Activated T-helper 1 cell treated with anti-CD3 and anti-CD28 coated beads, Interleukin-12 subunit alpha, Interleukin-12 subunit beta, Interleukin-2, Interleukin-4 antibody, amounts not matched to agents 30 ng/mL and 10 ng/mL and 1 ng/mL, durations not matched to agents 14 hours and 24 hours and 36 hours (primary cell): Measurements from ENCODE around the gene RXRA. TPM values are rescaled to one million over a fixed set of nuclear protein-coding genes. Genes with fewer than 3 reads are reported as not detected.

ENCODE experiments used
- DNase-seq: peaks from one replicate; pipeline ENCODE4 v3.0.0; 2021; ENCODE audit warnings: low spot score
- H3K27ac Mint-ChIP-seq: one replicate; pipeline ENCODE4 v1.8.0; 2021; ENCODE audit warnings: mild to moderate bottlenecking, mixed read lengths
- H3K27me3 Mint-ChIP-seq: one replicate; pipeline ENCODE4 v1.8.0; 2022; ENCODE audit warnings: mild to moderate bottlenecking, moderate library complexity, mixed read lengths; ENCODE audit not compliant: insufficient read depth
- H3K36me3 Mint-ChIP-seq: one replicate; pipeline ENCODE4 v1.8.0; 2021; ENCODE audit warnings: low read depth, mixed read lengths
- H3K4me1 Mint-ChIP-seq: one replicate; pipeline ENCODE4 v1.8.0; 2021; ENCODE audit warnings: low read depth, mixed read lengths
- H3K4me3 Mint-ChIP-seq: one replicate; pipeline ENCODE4 v1.8.0; 2021; ENCODE audit warnings: mild to moderate bottlenecking, moderate library complexity, mixed read lengths
- H3K9me3 Mint-ChIP-seq: one replicate; pipeline ENCODE4 v1.8.0; 2021; ENCODE audit warnings: mixed read lengths
- intact Hi-C: fragments of 100-400 bp; cut with micrococcal nuclease; formaldehyde crosslinking; loops from one replicate; pipeline ENCODE4 v1.15.1; 2024
- total RNA-seq: library from RNA; stranded (reverse); gene quantifications from 2 replicates; pipeline ENCODE4 v1.2.3, GENCODE V29; 2022

RXRA gene
- total RNA-seq, 1 donor from 2014 or later = 0.91 TPM

GRCh38 chr9:134335486-134336220 is 9.4 kb downstream of the RXRA start:
- Mint-ChIP-seq H3K4me3 (no peak overlapping the region), H3K36me3 (no peaks in the 10 kb centered on the region), H3K4me1 (no peaks in the 10 kb centered on the region), H3K27ac (no peak overlapping the region), H3K27me3 (peaks cover 2% of the 10 kb centered on the region), H3K9me3 (no peaks in the 10 kb centered on the region)
- no peak for DNase-seq
- intact Hi-C loops = no loop called here

- Mint-ChIP-seq H3K27ac (no peak overlapping the region), H3K4me3 (no peak overlapping the region), H3K36me3 (no peaks in the 10 kb centered on the region), H3K9me3 (no peaks in the 10 kb centered on the region), H3K4me1 (no peaks in the 10 kb centered on the region), H3K27me3 (peaks cover 2% of the 10 kb centered on the region)
- intact Hi-C loops = no loop called here
- DNase-seq = no peak
These were observed 10.0 kb downstream of the RXRA start for GRCh38 chr9:134336228-134336627.

GRCh38 chr9:134336924-134337323 is 10.7 kb downstream of the RXRA start:
- no peaks in the 10 kb centered on the region for H3K36me3 Mint-ChIP-seq
- DNase-seq = no peak
- intact Hi-C loops = no loop called here
- H3K27me3 Mint-ChIP-seq = peaks cover 2% of the 10 kb centered on the region
- no peak overlapping the region for H3K27ac Mint-ChIP-seq
- no peaks in the 10 kb centered on the region for H3K9me3 Mint-ChIP-seq
- H3K4me3 Mint-ChIP-seq = no peak overlapping the region
- H3K4me1 Mint-ChIP-seq = no peaks in the 10 kb centered on the region

GRCh38 chr9:134337469-134337868 is 11.2 kb downstream of the RXRA start:
- Mint-ChIP-seq H3K9me3 (no peaks in the 10 kb centered on the region), H3K27ac (no peak overlapping the region), H3K27me3 (peaks cover 2% of the 10 kb centered on the region), H3K4me3 (no peak overlapping the region), H3K4me1 (no peaks in the 10 kb centered on the region), H3K36me3 (no peaks in the 10 kb centered on the region)
- DNase-seq = no peak
- intact Hi-C loops = no loop called here

GRCh38 chr9:134338394-134339182 is 12.3 kb downstream of the RXRA start:
- no peak for DNase-seq
- Mint-ChIP-seq H3K36me3 (no peaks in the 10 kb centered on the region), H3K27me3 (peaks cover 2% of the 10 kb centered on the region), H3K9me3 (no peaks in the 10 kb centered on the region), H3K4me1 (no peaks in the 10 kb centered on the region), H3K27ac (no peak overlapping the region), H3K4me3 (no peak overlapping the region)
- intact Hi-C loops = no loop called here

GRCh38 chr9:134339183-134339806 is 13.0 kb downstream of the RXRA start:
- DNase-seq = no peak
- H3K4me1 Mint-ChIP-seq = no peaks in the 10 kb centered on the region
- intact Hi-C loops = no loop called here
- H3K4me3 Mint-ChIP-seq = no peak overlapping the region
- no peak overlapping the region for H3K27ac Mint-ChIP-seq
- H3K9me3 Mint-ChIP-seq = no peaks in the 10 kb centered on the region
- H3K36me3 Mint-ChIP-seq = no peaks in the 10 kb centered on the region
- H3K27me3 Mint-ChIP-seq = peaks cover 2% of the 10 kb centered on the region

GRCh38 chr9:134340475-134341160 is 14.4 kb downstream of the RXRA start:
- H3K4me3 Mint-ChIP-seq = no peak overlapping the region
- intact Hi-C loops = no loop called here
- H3K4me1 Mint-ChIP-seq = no peaks in the 10 kb centered on the region
- no peak for DNase-seq
- no peaks in the 10 kb centered on the region for H3K9me3 Mint-ChIP-seq
- H3K27me3 Mint-ChIP-seq = peaks cover 4% of the 10 kb centered on the region
- H3K27ac Mint-ChIP-seq = no peak overlapping the region
- H3K36me3 Mint-ChIP-seq = no peaks in the 10 kb centered on the region

GRCh38 chr9:134341306-134341705 is 15.1 kb downstream of the RXRA start:
- no peak for DNase-seq
- intact Hi-C loops = no loop called here
- Mint-ChIP-seq H3K4me3 (no peak overlapping the region), H3K36me3 (no peaks in the 10 kb centered on the region), H3K27me3 (peaks cover 4% of the 10 kb centered on the region), H3K4me1 (no peaks in the 10 kb centered on the region), H3K27ac (no peak overlapping the region), H3K9me3 (no peaks in the 10 kb centered on the region)

GRCh38 chr9:134341929-134342745 is 15.9 kb downstream of the RXRA start:
- no peaks in the 10 kb centered on the region for H3K9me3 Mint-ChIP-seq
- no peaks in the 10 kb centered on the region for H3K36me3 Mint-ChIP-seq
- DNase-seq = no peak
- H3K4me3 Mint-ChIP-seq = no peak overlapping the region
- intact Hi-C loops = no loop called here
- H3K27ac Mint-ChIP-seq = no peak overlapping the region
- no peaks in the 10 kb centered on the region for H3K4me1 Mint-ChIP-seq
- H3K27me3 Mint-ChIP-seq = peaks cover 4% of the 10 kb centered on the region

GRCh38 chr9:134342746-134343115 is 16.5 kb downstream of the RXRA start:
- no peaks in the 10 kb centered on the region for H3K4me1 Mint-ChIP-seq
- intact Hi-C loops = no loop called here
- H3K36me3 Mint-ChIP-seq = no peaks in the 10 kb centered on the region
- H3K27ac Mint-ChIP-seq = no peak overlapping the region
- no peaks in the 10 kb centered on the region for H3K9me3 Mint-ChIP-seq
- no peak for DNase-seq
- no peak overlapping the region for H3K4me3 Mint-ChIP-seq
- peaks cover 2% of the 10 kb centered on the region for H3K27me3 Mint-ChIP-seq

- no peak overlapping the region for H3K4me3 Mint-ChIP-seq
- no peaks in the 10 kb centered on the region for H3K4me1 Mint-ChIP-seq
- H3K9me3 Mint-ChIP-seq = no peaks in the 10 kb centered on the region
- no peaks in the 10 kb centered on the region for H3K36me3 Mint-ChIP-seq
- no peak overlapping the region for H3K27ac Mint-ChIP-seq
- intact Hi-C loops = no loop called here
- no peak for DNase-seq
- peaks cover 2% of the 10 kb centered on the region for H3K27me3 Mint-ChIP-seq
These were observed 17.4 kb downstream of the RXRA start for GRCh38 chr9:134343637-134344036.

- no peak for DNase-seq
- no peaks in the 10 kb centered on the region for H3K4me1 Mint-ChIP-seq
- H3K27me3 Mint-ChIP-seq = peaks cover 2% of the 10 kb centered on the region
- H3K4me3 Mint-ChIP-seq = no peak overlapping the region
- intact Hi-C loops = no loop called here
- H3K27ac Mint-ChIP-seq = no peak overlapping the region
- no peaks in the 10 kb centered on the region for H3K9me3 Mint-ChIP-seq
- no peaks in the 10 kb centered on the region for H3K36me3 Mint-ChIP-seq
These were observed 18.0 kb downstream of the RXRA start for GRCh38 chr9:134344068-134344799.
